Measurements from ENCODE around the gene NUCB1.
"Not testable (repeated sequence)": the region's sequence is repeated elsewhere in the genome, so short reads cannot be mapped to it uniquely, and the experiment has no call there.

NUCB1 gene

GRCh38 chr19:48906324-48906723 is 6.2 kb downstream of the NUCB1 start:
- no peak for DNase-seq (ENCODE audit: low read depth)

GRCh38 chr19:48907671-48908070 is 7.6 kb downstream of the NUCB1 start:
- DNase-seq (ENCODE audit: low read depth): no peak

GRCh38 chr19:48909424-48910077 is 9.4 kb downstream of the NUCB1 start:
- DNase-seq (ENCODE audit: low read depth): not testable (repeated sequence)

DNA sequence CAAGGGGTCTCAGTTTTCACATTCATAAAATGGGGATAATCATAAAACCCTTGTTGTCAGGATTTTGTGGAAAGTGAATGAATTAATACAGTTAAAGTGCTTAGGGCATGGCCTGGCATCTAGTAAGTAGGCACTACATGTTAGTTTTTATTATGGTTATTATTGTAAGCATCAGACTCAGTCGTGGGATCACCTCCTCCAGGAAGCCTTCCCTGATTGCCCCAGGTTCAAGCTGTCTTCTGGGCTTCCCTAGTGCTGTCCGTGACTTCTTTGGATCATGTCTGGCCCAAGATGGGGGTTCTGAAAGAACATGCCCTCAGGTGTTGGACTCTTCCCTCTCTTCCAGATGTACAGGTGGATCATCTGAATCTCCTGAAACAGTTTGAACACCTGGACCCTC is 10.7 kb downstream of the NUCB1 start:
- DNase-seq (ENCODE audit: low read depth): no peak

DNA sequence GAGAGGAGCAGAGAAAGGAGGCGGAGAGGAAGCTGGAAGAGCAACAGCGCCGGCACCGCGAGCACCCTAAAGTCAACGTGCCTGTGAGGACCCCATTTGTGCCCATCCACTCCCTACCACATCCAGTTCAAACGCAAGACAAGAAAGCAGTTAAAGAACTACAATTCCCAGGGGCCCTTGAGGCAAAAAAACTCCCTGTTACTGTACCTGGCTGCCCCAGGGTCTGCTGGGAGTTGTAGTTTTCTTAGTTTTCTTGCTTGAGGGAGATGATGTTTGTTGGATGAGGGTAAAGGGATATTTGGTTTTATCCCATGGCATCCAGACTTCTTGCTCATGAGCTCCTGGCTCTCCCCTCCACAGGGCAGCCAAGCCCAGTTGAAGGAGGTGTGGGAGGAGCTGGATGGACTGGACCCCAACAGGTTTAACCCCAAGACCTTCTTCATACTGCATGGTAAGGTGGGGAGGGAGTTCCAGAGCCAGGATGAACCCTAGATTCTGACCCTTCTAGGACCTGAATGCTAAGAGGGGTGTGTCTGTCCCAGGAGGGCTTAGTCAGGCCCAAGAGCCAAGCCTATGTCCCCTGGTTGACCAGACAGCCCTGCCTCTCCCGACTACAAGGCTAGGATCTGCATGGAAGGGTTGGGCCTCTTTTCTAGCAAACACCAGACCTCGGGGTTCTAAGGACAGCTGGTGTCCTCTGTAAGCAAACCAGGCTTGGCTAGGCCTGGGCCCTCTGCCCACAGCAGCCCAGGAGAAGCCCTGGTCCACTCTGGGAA is 13.2 kb downstream of the NUCB1 start:
- no peak for DNase-seq (ENCODE audit: low read depth)

DNA sequence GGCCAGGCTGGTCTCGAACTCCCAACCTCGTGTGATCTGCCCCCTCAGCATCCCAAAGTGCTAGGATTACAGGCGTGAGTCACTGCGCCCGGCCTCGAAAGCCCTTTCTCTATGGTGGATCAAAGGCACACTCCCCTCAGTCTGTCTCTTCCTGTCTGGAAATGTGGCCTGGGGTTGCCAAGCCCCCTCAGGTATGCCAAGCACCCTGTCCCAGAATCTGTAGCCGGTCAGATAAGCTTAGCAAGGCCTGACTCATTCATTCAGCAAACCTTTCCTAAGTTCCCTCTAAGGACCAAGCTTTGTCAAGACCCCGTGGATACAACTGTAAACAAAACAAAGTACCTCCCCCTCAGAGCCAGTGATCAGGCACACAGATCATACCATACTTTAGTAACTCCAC is 14.1 kb downstream of the NUCB1 start:
- no peak for DNase-seq (ENCODE audit: low read depth)

- no peak for DNase-seq (ENCODE audit: low read depth)
Measured at GRCh38 chr19:48915757-48916156, 15.6 kb downstream of the NUCB1 start.

GRCh38 chr19:48918071-48918470 is 18.0 kb downstream of the NUCB1 start:
- no peak for DNase-seq (ENCODE audit: low read depth)

GRCh38 chr19:48918801-48919247 is 18.7 kb downstream of the NUCB1 start:
- DNase-seq (ENCODE audit: low read depth): no peak

GRCh38 chr19:48919271-48919670 is 19.2 kb downstream of the NUCB1 start:
- not testable (repeated sequence) for DNase-seq (ENCODE audit: low read depth)

DNA sequence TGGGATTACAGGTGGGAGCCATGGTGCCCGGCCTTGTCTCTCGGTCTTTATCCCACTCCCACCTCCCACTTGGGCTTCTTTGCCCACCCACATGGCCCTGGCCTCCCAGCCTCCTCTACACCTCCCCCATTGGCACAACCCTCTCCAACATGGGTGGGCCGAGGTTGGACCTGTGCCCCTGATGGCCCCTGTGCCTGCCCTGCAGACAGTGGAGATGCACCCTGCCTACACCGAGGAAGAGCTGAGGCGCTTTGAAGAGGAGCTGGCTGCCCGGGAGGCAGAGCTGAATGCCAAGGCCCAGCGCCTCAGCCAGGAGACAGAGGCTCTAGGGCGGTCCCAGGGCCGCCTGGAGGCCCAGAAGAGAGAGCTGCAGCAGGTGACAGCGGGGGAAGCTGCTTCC is 20.8 kb downstream of the NUCB1 start:
- DNase-seq (ENCODE audit: low read depth): no peak

DNA sequence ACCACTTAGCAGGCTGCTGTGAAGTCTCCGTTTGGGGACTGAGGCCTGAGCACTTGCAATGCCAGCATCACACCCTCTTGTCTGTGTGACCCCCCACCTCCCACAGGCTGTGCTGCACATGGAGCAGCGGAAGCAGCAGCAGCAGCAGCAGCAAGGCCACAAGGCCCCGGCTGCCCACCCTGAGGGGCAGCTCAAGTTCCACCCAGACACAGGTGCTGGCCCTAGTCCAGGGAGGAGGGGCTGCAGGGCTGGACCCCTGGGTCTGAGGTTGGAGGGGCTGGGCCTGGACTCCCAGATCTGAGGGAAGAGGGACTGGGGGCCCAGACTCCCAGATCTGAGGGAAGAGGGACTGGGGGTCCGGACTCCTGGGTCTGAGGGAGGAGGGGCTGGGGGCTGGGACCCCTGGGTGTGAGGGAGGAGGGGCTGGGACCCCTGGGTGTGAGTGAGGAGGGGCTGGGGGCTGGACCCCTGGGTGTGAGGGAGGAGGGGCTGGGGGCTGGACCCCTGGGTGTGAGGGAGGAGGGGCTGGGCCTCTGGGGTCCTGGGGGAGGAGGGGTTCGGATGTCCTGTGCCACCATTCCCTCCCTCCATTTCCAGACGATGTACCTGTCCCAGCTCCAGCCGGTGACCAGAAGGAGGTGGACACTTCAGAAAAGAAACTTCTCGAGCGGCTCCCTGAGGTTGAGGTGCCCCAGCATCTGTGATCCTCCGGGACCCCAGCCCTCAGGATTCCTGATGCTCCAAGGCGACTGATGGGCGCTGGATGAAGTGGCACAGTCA is 21.8 kb downstream of the NUCB1 start:
- DNase-seq (ENCODE audit: low read depth): no peak

GRCh38 chr19:48922548-48923490 is 22.7 kb downstream of the NUCB1 start:
- no peak for DNase-seq (ENCODE audit: low read depth)

DNA sequence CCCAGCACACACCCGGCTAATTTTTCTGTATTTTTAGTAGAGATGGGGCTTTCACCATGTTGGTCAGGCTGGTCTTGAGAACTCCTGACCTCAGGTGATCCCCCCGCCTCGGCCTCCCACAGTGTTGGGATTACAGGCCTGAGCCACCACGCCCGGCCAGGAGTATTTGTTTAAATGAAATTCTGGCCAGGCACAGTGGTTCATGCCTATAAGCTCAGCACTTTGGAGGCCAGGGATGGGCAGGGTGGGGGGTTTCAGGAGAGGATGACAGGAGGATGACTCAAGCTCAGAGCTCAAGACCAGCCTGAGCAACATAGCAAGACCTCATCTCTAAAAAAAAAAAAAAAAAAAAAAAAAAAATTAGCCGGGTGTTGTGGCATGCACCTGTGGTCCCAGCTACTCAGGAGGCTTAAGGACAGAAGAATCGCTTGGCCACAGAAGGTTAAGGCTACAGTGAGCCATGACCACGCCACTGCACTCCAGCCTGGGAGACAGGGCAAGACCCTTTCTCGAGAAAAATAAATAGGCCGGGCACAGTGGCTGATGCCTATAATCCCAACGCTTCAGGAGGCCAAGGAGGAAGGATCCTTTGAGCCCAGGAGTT is 25.2 kb downstream of the NUCB1 start:
- DNase-seq (ENCODE audit: low read depth): peak; percentile 82

DNA sequence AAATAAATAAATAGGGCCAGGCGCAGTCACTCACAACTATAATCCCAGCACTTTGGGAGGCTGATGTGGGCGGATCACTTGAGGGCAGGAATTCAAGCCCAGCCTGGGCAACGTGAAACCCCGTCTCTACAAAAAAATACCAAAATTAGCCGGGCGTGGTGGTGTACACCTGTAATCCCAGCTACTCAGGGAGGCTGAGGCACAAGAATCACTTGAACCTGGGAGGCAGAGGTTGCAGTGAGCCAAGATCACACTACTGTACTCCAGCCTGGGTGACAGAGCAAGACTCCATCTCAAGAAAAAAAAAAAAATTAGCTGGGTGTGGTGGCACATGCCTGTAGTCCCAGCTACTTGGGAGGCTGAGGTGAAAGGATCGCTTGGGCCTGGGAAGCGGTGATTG is 25.8 kb downstream of the NUCB1 start:
- DNase-seq (ENCODE audit: low read depth): not testable (repeated sequence)

DNA sequence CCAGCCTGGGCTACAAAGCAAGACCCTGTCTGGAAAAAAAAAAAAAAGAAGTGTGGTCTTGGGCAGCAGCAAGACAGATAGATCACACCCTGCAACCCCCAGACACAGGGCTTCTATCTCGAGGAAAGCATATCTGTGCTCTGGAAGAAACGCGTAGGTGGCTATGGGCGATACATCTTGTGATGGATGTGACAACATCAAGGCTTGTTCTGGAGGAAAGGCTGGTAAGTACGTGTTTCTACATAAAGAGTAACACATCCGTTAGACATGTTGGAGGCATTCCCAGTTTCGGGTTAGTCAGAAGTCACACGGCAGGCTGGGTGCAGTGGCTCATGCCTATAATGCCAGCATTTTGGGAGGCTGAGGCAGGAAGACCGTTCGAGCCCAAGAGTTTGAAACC is 26.8 kb downstream of the NUCB1 start:
- peak; percentile 96 for DNase-seq (ENCODE audit: low read depth)

GRCh38 chr19:48927692-48928091 is 27.6 kb downstream of the NUCB1 start:
- not testable (repeated sequence) for DNase-seq (ENCODE audit: low read depth)

DNA sequence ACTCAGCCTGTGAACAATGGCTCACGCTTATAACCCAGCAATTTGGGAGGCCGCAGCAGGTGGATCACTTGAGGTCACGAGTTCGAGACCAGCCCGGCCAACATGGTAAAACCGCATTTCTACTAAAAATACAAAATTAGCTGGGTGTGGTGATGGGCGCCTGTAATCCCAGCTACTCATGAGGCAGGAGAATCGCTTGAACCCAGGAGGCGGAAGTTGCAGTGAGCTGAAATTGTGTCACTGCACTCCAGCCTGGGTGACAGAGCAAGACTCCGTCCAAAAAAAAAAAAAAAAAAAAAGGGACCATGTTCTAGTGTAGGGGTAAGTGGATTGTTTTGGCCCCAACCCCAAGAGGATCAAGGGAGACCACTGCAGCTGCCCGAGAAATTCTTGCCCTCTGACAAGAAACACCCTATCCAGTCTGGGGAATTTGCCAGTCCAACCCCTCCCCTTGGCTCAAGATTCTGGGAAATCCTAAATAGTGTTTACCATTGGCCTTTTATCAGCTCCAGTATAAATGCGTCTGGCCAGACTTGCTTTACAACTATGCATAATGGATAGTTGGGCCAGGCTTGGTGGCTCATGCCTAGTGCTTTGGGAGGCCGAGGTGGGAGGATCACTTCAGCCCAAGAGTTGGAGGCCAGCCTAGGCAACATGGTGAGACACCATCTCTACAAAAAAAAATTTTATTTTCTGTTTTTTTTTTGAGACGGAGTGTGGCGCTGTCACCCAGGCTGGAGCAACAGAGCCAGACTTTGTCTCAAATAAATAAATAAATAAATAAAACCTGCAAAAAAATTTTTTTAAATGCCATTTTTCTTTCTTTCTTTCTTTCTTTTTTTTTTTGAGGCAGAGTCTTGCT is 28.3 kb downstream of the NUCB1 start:
- DNase-seq (ENCODE audit: low read depth): no peak

GRCh38 chr19:48933382-48933932 is 33.3 kb downstream of the NUCB1 start, which contains the start of gene DHDH:
DHDH (plus strand) TSS chr19:48933699; CDS start chr19:48933722, 23 bp downstream.
- peak; percentile 48 for DNase-seq (ENCODE audit: low read depth)

- DNase-seq (ENCODE audit: low read depth): no peak
Measured at GRCh38 chr19:48934837-48935236, 34.7 kb downstream of the NUCB1 start.

All from iris pigment epithelial cell (primary cell).